ENCODE data around the gene ZBTB32.

DNA sequence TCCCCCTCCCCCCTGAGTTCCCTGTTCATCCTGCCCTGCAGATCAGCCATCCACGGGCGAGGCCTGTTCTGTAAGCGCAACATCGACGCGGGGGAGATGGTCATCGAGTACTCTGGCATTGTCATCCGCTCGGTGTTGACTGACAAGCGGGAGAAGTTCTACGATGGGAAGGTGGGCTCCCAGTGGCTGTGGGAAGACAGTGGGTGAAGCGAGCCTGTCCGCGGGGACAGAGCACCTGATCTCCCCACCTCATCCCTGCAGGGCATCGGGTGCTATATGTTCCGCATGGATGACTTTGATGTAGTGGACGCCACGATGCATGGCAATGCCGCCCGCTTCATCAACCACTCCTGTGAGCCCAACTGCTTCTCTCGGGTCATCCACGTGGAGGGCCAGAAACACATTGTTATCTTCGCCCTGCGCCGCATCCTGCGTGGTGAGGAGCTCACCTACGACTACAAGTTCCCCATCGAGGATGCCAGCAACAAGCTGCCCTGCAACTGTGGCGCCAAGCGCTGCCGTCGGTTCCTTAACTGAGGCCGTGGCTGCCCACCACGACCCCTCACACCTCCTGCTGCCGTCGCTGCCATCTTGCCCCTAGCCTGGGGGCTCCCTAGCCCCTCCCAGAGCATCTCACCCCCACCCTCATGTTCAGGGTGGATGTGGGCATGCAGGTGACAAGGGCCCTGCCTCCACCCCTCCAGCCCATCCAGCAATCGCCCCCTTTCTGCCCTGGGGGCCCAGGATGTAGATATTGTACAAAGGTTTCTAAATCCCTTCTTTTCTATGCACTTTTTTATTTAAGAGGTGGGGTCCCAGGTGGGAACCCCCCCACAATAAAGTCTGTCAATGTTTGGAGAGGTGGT, 33.9 kb downstream of the ZBTB32 start:
- TF ChIP-seq, protein P1, sequence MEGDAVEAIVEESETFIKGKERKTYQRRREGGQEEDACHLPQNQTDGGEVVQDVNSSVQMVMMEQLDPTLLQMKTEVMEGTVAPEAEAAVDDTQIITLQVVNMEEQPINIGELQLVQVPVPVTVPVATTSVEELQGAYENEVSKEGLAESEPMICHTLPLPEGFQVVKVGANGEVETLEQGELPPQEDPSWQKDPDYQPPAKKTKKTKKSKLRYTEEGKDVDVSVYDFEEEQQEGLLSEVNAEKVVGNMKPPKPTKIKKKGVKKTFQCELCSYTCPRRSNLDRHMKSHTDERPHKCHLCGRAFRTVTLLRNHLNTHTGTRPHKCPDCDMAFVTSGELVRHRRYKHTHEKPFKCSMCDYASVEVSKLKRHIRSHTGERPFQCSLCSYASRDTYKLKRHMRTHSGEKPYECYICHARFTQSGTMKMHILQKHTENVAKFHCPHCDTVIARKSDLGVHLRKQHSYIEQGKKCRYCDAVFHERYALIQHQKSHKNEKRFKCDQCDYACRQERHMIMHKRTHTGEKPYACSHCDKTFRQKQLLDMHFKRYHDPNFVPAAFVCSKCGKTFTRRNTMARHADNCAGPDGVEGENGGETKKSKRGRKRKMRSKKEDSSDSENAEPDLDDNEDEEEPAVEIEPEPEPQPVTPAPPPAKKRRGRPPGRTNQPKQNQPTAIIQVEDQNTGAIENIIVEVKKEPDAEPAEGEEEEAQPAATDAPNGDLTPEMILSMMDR (IDR thresholded peaks at IDR 0.05): no peak
- TF ChIP-seq POLR2A (IDR thresholded peaks at IDR 0.05): no peak
